A673 (cell line): ENCODE measurements around the gene PRDM16.

Source experiments
- CTCF ChIP-seq: fragments of 300-800, 200-600 bp; sonication (generic); conservative IDR thresholded peaks from 2 replicates; pipeline ENCODE4 v1.5.1; 2017; ENCODE audit warnings: low read depth, mild to moderate bottlenecking, antibody characterized with exemption, low read length, moderate library complexity, mixed read lengths
- EZH2 ChIP-seq: fragments of 200-600 bp; sonication (generic); IDR thresholded peaks from 2 replicates; pipeline ENCODE4 v1.6.1; 2017; ENCODE audit warnings: borderline replicate concordance, low read depth, mild to moderate bottlenecking, mixed read lengths, antibody characterized with exemption, low read length; ENCODE audit not compliant: poor library complexity, severe bottlenecking

- TF ChIP-seq CTCF (peak; percentile 50), EZH2 (no peak)
Measured at GRCh38 chr1:3431266-3431665, 362.3 kb downstream of the PRDM16 start.
